Measurements from ENCODE around the gene ATP5MC3.
A peak's percentile ranks its signal among the peaks of the same experiment; 100 is the strongest.
"Not testable (repeated sequence)": the region's sequence is repeated elsewhere in the genome, so short reads cannot be mapped to it uniquely, and the experiment has no call there.

The ATP5MC3 gene

DNA sequence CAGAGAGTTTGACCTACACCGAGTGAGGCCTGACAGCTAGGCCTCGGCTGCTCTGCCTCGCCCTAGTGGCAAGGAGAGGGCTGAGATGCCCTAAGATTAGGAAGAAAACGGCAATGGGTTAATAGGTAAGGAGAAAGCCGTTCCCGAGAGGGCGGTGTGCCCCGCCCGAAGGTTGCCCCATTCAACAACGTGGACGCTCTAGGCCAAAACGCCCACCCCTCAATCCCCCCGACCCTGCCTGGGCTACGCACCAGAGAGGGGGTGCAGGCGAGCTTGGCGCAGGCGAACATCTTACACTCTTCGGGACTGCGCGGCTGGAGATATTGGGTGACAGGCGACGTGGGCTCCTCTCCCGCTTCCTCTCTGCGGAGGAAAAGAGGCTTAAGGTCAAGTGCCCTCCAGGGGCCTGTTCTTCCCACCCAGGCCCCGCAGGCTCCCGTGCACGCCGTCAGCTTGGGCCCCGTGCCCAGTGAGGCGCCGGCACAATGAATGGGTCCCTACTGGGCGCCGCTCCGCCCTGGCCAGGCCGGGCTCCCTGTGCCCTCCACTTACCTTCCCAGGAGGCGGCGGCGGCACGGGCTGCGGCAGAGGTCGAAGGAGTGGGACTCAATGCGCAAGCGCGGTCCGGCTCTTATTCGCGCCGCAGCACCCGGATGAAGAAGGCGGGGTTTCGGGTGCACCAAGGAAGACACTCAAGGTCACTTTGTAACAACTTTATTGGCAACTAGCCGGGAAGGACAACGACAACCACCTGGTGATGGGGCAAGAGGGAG, at the start of gene ATP5MC3:
TSS of gene ATP5MC3 (minus strand) at position 607 of the 773 bp plus-strand sequence. CDS start at position 290, 317 bp downstream.
- peak; percentile 90 for DNase-seq

DNA sequence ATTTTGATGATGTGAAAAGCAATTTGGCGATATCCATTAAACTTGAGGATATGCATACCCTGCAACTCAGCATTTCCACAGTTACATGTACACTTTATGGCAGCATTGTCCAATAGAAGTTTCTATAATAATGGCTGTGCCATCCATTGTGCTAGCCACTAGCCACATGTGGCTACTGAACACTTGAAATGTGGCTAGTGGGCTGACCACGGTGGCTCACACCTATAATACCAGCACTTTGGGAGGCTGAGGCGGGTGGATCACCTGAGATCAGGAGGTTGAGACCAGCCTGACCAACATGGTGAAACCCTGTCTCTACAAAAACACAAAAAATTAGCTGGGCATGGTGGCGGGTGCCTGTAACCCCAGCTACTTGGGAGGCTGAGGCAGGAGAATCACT, 47.1 kb upstream of the ATP5MC3 start:
- DNase-seq, result not testable (repeated sequence)

DNA sequence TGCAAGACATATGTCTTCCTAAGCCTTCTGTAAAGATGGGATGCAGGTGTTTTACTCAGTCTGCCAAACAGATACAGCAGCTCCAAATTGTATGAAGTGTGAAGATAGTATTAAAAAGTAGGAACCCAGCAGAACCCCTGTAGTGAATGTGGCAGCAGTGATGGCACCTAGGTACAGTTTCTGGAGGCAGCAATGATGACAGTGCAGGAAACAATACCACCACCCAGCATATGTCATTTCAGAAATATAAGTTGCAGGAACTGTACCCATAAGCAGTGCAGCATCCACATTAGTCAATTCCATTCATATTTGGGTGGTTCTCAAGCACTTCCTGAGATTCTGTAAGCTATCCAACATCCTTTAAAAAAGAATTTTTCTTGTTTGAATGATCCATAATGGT, 46.7 kb upstream of the ATP5MC3 start:
- no peak for DNase-seq

DNA sequence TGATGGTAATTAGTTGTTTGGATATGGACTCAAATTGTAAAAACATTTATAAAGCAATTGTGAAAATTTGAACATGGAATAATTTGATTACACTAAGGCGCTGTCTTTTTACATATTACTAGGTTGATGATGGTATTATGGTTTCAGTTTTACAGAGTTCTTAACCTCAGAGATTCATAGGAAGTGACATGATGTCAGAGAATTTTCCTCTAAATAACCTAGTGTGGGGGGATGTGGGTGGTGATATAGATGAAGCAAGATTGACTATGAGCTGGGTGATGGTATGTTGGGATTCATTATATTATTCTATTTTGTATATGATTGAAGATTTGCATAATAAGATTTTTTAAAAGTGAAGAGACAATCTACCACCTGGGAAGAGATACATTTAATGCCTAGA, 45.9 kb upstream of the ATP5MC3 start:
- DNase-seq, result no peak

DNA sequence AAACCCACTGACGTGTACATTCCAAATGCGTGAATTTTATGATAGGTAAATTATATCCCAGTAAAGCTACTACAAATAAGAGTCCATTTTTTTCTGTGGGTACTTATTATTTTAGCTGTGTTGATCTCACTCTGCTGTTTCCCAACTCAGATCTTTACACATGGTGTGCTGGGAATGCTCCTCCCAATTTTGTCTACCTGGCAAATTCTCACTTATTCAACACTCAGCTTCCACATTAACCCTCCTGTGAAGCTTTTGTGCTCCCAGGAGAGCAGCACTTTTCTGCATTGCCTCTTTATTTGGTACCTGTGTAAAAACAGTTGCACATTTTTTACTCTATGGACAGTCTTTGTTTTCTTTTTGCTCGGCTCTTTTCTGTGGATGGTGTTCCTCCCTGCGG, 38.6 kb upstream of the ATP5MC3 start:
- no peak for DNase-seq

DNA sequence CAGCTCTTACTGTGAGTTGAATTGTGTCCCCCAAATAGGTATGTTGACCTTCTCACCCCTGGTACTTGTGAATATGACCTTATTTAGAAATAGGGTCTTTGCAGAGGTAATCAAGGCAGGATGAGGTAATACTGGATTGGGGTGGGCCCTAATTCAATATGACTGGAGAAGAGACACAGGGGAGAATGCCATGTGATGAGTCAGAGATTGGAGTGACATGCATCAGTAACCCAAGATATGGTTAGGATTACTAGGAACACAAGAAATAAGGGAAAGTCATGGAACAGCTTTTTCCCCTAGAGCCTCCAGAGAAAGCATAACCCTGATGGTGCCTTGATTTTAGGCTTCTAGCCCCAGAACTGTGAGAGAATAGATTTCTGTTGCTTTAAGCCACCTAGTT, 37.0 kb upstream of the ATP5MC3 start:
- no peak for DNase-seq

DNA sequence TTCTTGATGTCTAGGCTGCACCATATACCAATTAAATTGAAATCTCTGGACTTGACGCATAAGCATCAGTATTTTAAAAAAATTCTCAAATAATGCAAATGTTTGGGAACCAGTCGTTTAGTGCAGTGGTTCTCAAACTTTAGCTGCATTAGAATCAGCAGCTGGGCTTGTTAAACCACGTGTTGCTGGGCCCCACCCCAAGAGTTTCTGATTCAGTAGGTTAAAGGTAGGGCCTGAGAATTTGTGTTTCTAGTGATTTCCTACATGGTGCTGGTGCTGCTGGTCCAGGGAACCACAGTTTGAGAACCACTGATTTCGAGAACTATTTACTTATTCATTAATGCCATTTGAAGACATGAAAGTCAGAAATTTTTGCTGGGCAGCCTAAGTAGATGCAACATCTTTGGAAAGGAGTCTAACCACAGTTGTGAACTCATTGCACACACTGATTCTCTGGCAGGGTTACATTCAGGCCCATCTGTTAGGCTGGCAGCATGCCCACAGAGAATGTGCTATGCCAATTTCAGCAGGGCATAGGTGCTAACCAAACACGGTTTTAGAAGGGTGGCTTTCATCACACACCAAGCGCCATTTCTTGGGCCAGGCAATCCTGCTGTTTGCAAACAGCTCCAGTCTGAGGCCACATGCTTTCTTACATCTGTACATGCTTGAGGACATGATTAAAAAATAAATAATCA, 26.4 kb upstream of the ATP5MC3 start:
- DNase-seq, result peak; percentile 97

DNA sequence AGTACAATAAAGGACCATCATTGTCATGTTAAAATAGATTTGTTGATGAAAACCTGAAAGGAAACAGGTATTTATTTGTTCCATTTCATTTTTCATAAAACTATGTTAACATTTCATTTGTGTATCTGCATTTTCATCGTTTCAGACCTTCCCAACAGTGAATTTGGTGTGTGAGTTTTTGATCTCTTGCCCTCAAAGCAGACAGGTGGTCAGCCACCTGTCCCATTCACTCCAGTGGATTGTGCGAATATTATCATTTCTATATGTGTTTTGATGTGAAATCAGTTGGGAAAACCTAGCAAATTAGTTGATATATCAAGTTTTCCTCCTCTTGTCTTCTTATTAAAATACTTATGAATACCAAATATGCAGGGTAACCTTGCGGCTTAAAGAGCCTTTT, 25.4 kb upstream of the ATP5MC3 start:
- DNase-seq, result no peak

DNA sequence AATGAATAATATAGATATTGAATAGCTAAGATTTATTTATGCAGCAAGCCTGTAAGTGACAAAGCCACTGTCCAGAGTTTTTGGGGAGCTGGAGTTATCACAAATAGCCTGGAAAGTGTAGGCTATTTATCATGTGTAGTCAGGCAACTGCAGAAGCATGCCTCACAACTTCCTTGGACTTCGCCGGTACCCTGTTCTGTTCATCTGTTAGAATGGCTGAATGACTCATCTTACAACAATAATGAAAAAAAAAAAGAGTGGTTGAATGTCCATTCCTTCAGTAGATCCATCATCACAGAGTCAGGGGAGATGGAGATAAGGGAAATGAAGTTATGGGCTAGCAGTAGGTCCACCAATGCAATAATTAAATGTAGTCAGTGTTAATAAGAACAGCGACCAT, 24.0 kb upstream of the ATP5MC3 start:
- no peak for DNase-seq

DNA sequence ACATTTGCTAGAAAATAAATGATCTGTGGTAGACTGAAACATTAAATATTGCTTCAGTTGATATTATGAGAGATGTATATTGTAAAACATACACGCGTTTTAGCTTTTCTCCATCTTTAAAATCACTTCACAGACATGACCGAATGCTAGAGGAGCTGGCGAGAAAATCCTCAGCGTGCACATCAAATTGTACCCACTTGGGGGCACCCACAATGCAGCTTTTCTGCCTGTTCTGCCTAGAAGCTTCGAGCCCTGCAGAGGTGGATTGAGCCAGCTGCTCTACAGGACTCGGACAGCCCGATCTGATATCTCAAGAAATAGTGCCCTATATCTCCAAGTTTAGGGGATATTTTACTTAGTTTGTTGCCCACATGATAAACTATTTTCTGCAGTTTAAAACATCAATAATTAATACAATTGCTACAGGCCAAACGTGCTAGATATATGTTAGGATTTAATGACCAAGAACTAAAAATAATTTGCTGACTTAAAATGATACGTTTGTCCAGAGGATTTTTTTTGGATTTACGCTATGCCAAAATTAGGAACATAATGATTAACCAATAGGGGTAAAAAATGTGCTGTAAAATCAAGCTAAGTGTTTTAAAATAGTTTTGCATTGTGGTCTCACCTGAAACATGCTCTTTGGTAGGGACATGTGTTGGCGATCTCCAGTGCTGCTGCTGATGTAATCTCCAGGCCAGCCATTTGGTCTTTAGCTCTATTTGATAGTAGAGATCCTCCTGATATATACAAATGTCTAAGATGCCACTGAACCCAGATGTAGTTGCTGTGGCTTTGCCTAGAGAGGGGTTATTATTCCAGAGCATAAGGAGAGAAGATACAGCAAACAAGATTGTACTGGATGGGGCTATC, 22.3 kb upstream of the ATP5MC3 start:
- peak; percentile 67 for DNase-seq

DNA sequence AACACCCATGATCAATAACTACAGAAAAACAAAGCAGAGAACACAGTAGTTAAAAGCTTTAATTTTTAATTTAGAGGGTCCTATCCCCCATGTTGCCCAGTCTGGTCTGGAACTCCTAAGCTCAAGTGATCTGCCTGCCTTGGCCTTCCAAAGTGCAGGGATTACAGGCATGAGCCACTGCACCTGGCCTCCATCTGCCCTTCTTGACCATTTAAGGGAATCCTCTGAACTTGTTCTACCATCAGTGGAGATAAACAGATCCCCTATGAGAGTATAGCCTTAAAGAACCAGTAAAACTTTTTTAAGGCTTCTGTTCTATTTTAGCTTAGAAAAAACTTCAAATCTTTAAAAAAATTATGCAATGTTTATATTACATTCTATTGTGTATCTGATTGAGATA, 13.5 kb upstream of the ATP5MC3 start:
- no peak for DNase-seq

DNA sequence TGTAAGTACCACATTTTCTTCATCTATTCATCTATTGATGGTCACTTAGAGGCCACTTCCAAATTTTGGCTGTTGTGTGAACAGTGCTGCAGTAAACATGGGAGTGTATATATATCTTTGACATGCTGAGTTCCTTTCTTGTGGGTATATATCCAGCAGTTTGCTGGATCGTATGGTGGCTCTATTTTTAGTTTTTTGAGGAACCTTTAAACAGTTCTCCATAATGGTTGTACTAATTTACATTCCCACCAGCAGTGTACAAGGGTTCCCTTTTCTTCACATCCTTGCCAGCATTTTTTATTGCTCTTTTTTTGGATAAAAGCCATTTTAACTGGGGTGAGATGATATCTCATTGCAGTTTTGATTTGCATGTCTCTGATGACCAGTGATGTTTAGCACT, 7.3 kb upstream of the ATP5MC3 start:
- no peak for DNase-seq

DNA sequence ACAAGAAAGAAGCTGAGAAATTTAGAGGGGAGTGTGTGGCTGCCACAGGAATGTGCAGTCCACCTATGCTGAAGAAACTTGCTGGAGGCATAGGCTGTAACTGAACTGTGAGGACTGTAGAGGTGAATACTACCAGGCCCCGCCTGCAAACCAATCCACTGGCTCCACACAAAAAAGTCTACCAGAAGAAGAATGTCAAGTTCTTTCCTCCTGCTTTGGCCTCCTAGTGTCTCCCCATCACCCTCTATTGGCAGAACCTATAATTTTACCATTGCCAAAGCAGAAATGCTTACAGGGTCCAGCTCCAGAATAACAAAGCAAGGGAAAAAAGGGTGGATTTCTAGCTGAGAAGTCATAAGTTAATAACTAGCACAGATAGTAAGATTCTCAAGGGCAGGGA, 5.9 kb upstream of the ATP5MC3 start:
- DNase-seq, result no peak

DNA sequence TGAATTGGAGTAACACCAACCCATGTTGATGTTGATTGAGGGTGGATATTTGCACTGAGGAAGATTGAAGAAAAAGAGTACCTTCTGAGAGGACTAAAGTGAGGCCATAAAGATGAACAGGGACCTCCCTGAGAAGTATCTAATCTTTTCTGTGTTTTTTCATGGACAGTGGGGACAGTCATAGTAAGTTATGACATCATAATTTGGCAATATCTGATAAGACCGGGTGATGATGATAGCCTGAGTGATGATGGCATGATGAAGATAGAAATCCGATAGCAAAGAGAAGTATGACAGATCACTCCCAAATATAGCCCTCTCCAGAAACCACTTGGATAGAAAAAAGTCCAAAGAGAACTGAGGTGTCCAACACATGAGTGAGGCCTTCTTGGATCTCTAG, 2.2 kb upstream of the ATP5MC3 start:
- DNase-seq, result no peak

DNA sequence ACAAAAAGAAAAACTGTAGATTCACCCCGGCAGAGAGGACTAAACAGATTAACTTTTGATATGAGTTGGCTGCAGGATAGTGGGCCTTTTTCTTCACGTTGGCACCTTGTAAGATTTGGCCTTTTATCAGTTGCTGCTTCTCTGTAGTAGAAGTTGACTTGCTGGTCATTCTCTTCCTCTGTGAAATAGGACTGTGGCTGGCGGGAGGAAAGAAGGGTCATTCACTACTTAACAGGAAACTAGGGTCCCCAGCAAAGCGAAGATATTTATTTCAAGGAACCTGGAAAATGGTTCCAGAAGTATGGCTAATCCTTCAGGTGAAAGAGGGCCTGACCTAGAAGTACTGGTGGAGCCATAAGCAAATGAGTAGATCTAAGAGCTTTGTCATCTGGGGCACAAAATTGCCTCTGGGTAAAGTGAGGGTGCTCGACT, 383 bp upstream of the ATP5MC3 start:
- DNase-seq, result no peak

DNA sequence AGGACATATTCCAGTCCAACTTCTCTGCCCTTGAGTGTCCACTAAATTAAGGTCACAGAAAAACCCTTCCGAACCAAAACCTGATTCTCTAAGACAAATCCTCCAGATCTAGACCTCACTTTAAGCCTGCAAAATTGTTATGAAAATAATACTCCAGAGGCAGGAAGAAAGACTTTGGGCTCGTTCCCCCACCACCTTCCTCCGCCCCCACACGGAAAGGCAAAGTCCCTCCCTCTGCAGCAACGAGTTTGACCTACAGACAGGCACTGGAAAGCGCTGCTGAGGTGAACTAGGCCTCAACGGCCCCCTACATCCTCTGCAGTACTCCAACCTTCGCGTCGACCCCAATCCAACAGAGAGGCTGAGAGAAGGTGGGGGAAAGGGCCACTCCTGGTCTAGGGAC, 808 bp downstream of the ATP5MC3 start:
- no peak for DNase-seq

DNA sequence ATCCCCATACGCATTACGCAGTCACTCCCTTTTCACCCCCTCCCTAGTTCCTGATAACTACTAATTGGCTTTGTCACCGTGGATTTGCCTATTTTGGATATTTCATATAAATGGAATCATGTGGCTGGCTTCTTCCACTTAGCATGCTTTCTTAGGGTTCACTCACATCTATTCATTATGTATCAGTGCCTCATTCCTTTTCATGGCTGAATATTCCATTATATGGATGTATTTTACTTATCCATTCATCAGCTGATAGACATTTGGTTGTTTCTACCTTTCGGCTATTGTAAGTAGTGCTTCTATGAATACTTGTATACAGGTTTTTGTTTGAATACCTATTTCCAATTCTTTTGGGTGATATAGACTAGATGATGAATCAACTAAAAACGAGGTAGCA, 4.9 kb downstream of the ATP5MC3 start:
- no peak for DNase-seq

DNA sequence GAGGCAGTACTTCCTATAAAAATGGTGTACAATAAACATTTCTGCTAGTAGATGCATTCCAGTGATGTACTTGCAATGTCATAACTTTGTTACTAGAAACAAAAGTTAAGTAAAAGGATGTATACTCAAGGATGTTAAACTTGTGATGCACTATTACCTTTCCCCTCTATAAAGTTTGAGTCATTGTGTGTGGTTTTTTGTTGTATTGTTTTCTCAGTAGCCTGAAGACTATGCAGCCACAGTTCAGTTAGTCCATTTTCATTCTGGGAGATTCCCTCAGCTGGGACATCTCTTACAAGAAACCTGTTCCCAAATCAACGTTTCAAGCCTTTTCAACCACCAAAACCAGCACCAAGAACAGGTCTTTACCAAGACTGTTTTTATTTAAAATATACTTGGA, 5.6 kb downstream of the ATP5MC3 start:
- DNase-seq, result no peak

DNA sequence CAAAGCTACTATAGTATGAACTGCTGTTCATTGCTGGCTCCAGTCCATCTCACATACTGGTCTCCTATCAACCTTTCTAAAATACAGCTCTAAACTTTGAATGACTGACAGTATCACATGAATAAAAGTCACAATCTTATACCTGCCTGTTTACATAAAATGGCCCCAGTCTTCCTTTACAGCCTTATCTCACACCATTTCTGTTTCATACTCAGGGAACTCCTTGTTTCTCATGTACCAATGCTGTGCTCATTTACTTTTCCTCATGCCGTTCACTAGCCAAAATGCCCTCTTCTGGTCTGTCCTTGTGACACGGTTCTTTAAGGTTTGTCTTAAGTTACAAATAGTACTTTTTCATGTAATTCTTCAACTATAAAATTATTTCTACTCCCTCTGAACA, 6.2 kb downstream of the ATP5MC3 start:
- DNase-seq, result no peak

DNA sequence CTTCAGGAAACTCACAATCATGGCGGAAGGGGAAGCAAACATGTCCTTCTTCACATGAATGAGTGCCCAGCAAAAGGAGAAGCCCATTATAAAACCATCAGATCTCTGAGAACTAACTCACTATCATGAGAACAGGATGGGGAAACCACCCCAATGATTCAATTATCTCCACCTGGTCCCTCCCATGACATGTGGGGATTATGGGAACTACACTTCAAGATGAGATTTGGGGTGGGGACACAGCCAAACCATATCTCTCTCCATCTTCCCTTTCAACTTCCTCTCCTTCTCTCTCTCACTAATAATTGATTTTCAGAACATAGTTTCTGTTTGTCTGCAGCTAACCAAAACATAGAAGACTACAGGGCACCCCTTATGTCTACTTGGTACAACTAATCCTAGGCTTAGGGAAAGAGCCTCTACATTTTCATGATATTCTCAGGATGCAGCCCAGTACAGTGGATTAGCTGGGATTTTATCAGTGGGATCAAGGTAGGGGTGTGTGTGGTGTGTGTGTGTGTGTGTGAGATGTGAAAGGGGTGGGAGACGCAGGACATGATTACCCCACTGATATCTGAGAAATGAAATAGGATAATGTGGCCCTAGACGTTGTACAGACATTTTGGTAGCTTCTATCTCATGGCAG, 10.7 kb downstream of the ATP5MC3 start:
- DNase-seq, result no peak

DNA sequence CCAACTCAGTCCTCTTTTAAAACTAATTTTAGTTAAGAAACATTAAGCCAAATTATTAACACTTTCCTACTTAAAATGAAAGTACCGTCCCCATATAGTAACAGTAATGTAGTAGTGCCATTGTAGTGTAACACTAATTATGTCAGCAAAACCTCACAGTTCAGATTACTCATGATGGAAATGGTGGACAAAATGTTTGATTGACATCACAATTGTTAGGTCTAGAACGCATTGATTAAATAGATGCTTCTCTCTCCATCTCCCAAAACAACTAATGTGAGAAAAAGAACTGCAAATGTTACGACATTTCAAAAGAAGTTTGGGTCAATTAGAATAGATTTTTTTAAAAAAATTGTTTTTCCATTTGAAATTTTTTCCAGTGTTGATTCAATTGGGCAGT, 12.3 kb downstream of the ATP5MC3 start:
- no peak for DNase-seq

DNA sequence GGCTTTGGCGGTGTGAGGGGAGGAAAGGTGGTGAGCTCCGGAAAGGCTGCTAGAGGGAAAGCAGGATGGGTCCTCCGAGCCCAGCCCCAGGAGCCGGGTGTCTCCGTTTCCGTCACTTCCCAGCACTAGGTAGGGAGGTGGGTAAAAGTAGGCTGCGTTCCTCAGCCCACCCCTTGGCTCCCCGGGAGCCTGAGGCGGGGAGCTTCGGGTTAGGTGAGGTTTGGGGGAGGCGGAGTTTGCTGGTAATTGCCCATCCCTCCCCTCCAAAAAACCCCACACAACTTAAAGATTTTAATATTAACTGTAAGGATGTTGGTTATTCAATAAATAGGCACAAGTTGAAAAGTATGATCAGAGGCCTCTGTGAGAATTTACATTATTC, 13.0 kb downstream of the ATP5MC3 start:
- no peak for DNase-seq
